HCT116 (cell line): ENCODE results near the gene C2orf68. TPM values are rescaled to one million over a fixed set of nuclear protein-coding genes. Genes with fewer than 3 reads are reported as not detected.

Source experiments
- ATAC-seq: fragments of 200-7000 bp; cut with Tn5 transposase; 2 replicates; pipeline ENCODE4 v1.9.1; 2020; ENCODE audit warnings: mild to moderate bottlenecking, moderate library complexity
- BruUV-seq: library from RNA; stranded (reverse); fragments of 400-500 nt; replicated peaks from 2 replicates; lab custom pipeline; 2021; lab: Mats Ljungman, UMichigan
- CTCF ChIA-PET: fragments of 300-600 bp; sonication (Branson Sonifier 250); formaldehyde crosslinking; loops from one replicate; lab custom pipeline; 2021; ENCODE audit warnings: antibody characterized with exemption; lab: Charles Lee
- POLR2A ChIA-PET: fragments of 300-600, 350-600 bp; sonication (Branson Sonifier 250); formaldehyde crosslinking; loops from one replicate; lab custom pipeline; 2021; ENCODE audit warnings: antibody characterized with exemption; lab: Charles Lee
- RAD21 ChIA-PET, 2 experiments: fragments of 300-600 bp; sonication (Branson Sonifier 250); formaldehyde crosslinking; loops; one replicate each; lab custom pipeline; 2023; ENCODE audit warnings: low total read pairs in 2 of 2; ENCODE audit not compliant: uncharacterized antibody in 2 of 2, unreplicated experiment in 2 of 2, low non-redundant PET in 1 of 2; lab: Charles Lee
- DNase-seq: peaks from one replicate; pipeline ENCODE4 v3.0.0-alpha.2; 2010; ENCODE audit warnings: low read depth, low spot score
- H2AFZ ChIP-seq: fragments of 200-600 bp; shearing (Covaris generic), sonication (generic); 2 replicates; pipeline ENCODE4 v1.6.1; 2017; ENCODE audit warnings: low read depth, mixed run types, mixed read lengths, antibody characterized with exemption, low read length; ENCODE audit not compliant: poor library complexity, severe bottlenecking
- H3K27ac ChIP-seq: 2 replicates; pipeline ENCODE4 v1.5.1; 2012; ENCODE audit warnings: low read depth, low read length
- H3K27me3 ChIP-seq: fragments of 200-600 bp; sonication (generic); 2 replicates; pipeline ENCODE4 v1.6.1; 2016; ENCODE audit warnings: mixed run types, low read length, mixed read lengths; ENCODE audit not compliant: insufficient read depth
- H3K36me3 ChIP-seq, 2 experiments: fragments of 200-500 bp in 1 of 2; fragments of 200-600 bp in 1 of 2; sonication (Bioruptor generic) in 1 of 2; sonication (generic) in 1 of 2; 2 replicates each; pipeline versions ENCODE4 v1.5.1 to v1.6.1; 2014 to 2016; ENCODE audit warnings: low read length in 2 of 2, inconsistent platforms in 1 of 2, mixed read lengths in 1 of 2, mixed run types in 1 of 2; ENCODE audit not compliant: insufficient read depth in 2 of 2, control insufficient read depth in 1 of 2
- H3K4me1 ChIP-seq, 2 experiments: fragments of 200-600 bp in 1 of 2; sonication (generic) in 1 of 2; 2 replicates each; pipeline versions ENCODE4 v1.5.1 to v1.6.1; 2012 to 2017; ENCODE audit warnings: low read length in 2 of 2, inconsistent platforms in 1 of 2, mild to moderate bottlenecking in 1 of 2, mixed read lengths in 1 of 2, mixed run types in 1 of 2, moderate library complexity in 1 of 2; ENCODE audit not compliant: insufficient read depth in 2 of 2, control insufficient read depth in 1 of 2
- H3K4me2 ChIP-seq: fragments of 200-600 bp; sonication (generic); 2 replicates; pipeline ENCODE4 v1.6.1; 2017; ENCODE audit warnings: mixed run types, low read length, mixed read lengths
- H3K4me3 ChIP-seq, 2 experiments: fragments of 200-600 bp in 1 of 2; sonication (generic) in 1 of 2; replicated peaks in 1 of 2; 2 replicates each; pipeline ENCODE4 v1.5.1; 2011 to 2016; ENCODE audit warnings: low read length in 2 of 2, control low read depth in 1 of 2, low read depth in 1 of 2, mild to moderate bottlenecking in 1 of 2, mixed read lengths in 1 of 2, mixed run types in 1 of 2
- H3K79me2 ChIP-seq: fragments of 200-600 bp; sonication (generic); 2 replicates; pipeline ENCODE4 v1.6.1; 2017; ENCODE audit warnings: mild to moderate bottlenecking, mixed run types, low read length, moderate library complexity, mixed read lengths; ENCODE audit not compliant: insufficient read depth
- H3K9ac ChIP-seq: fragments of 200-600 bp; sonication (generic); 2 replicates; pipeline ENCODE4 v1.6.1; 2016; ENCODE audit warnings: low read length, mixed read lengths
- H3K9me2 ChIP-seq: fragments of 200-600 bp; sonication (generic), shearing (Covaris generic); 2 replicates; pipeline ENCODE4 v1.6.1; 2017; ENCODE audit warnings: mixed run types, mild to moderate bottlenecking, moderate library complexity; ENCODE audit not compliant: insufficient read depth
- H3K9me3 ChIP-seq, 2 experiments: fragments of 200-500 bp in 1 of 2; fragments of 200-600 bp in 1 of 2; sonication (Bioruptor generic) in 1 of 2; sonication (generic) in 1 of 2; 2 replicates each; pipeline ENCODE4 v1.6.1; 2014 to 2017; ENCODE audit warnings: low read length in 2 of 2, mixed read lengths in 2 of 2, inconsistent platforms in 1 of 2, low read depth in 1 of 2, mild to moderate bottlenecking in 1 of 2, mixed run types in 1 of 2, moderate library complexity in 1 of 2; ENCODE audit not compliant: control insufficient read depth in 1 of 2, insufficient read depth in 1 of 2
- H4K20me1 ChIP-seq: fragments of 200-600 bp; sonication (generic), shearing (Covaris generic); 2 replicates; pipeline ENCODE4 v1.6.1; 2017; ENCODE audit warnings: mixed run types, mild to moderate bottlenecking, moderate library complexity; ENCODE audit not compliant: insufficient read depth
- EZH2phosphoT487 ChIP-seq: fragments of 200-600 bp; IDR thresholded peaks from 2 replicates; pipeline ENCODE4 v1.6.1; 2018; ENCODE audit warnings: antibody characterized with exemption, borderline replicate concordance
- FOSL1 ChIP-seq: IDR thresholded peaks from 2 replicates; pipeline ENCODE4 v1.6.1; 2012; ENCODE audit warnings: low read depth
- JUND ChIP-seq: IDR thresholded peaks from 2 replicates; pipeline ENCODE4 v1.6.1; 2012
- SIN3A ChIP-seq: IDR thresholded peaks from 2 replicates; pipeline ENCODE4 v1.6.1; 2012; ENCODE audit warnings: low read depth
- SP1 ChIP-seq: IDR thresholded peaks from 2 replicates; pipeline ENCODE4 v1.6.1; 2012; ENCODE audit warnings: low read depth
- TCF7L2 ChIP-seq: IDR thresholded peaks from 2 replicates; pipeline ENCODE4 v1.7.0; 2011; ENCODE audit warnings: borderline replicate concordance, inconsistent platforms; ENCODE audit not compliant: insufficient read depth, insufficient read length; ENCODE audit errors: extremely low read depth
- intact Hi-C: fragments of 100-400 bp; cut with micrococcal nuclease; formaldehyde crosslinking; loops from 2 replicates; pipeline ENCODE4 v1.10.0; 2022
- total RNA-seq: library from RNA; stranded (reverse); gene quantifications from one replicate; pipeline ENCODE4 v1.2.1, GENCODE V29; 2021; ENCODE audit not compliant: unreplicated experiment
- TF ChIP-seq, protein P1 (sequence below): IDR thresholded peaks from 2 replicates; pipeline ENCODE4 v1.6.1; 2012; ENCODE audit warnings: low read depth
- TF ChIP-seq, protein P2 (sequence below): IDR thresholded peaks from 2 replicates; pipeline ENCODE4 v1.6.1; 2012
- TF ChIP-seq, protein P3 (sequence below), 3 experiments: fragments of 200-600 bp in 1 of 3; sonication (generic) in 1 of 3; IDR thresholded peaks in 2 of 3; conservative IDR thresholded peaks in 1 of 3; 2 replicates each; pipeline ENCODE4 v1.5.1; 2012 to 2017; ENCODE audit warnings: low read depth in 2 of 3, low read length in 2 of 3, antibody characterized with exemption in 1 of 3, borderline replicate concordance in 1 of 3, control low read depth in 1 of 3, mild to moderate bottlenecking in 1 of 3, mixed read lengths in 1 of 3, mixed run types in 1 of 3, moderate library complexity in 1 of 3; ENCODE audit not compliant: insufficient read depth in 1 of 3

Gene C2orf68
- total RNA-seq, 1 experiment from 2014 or later = 21.8 TPM

DNA sequence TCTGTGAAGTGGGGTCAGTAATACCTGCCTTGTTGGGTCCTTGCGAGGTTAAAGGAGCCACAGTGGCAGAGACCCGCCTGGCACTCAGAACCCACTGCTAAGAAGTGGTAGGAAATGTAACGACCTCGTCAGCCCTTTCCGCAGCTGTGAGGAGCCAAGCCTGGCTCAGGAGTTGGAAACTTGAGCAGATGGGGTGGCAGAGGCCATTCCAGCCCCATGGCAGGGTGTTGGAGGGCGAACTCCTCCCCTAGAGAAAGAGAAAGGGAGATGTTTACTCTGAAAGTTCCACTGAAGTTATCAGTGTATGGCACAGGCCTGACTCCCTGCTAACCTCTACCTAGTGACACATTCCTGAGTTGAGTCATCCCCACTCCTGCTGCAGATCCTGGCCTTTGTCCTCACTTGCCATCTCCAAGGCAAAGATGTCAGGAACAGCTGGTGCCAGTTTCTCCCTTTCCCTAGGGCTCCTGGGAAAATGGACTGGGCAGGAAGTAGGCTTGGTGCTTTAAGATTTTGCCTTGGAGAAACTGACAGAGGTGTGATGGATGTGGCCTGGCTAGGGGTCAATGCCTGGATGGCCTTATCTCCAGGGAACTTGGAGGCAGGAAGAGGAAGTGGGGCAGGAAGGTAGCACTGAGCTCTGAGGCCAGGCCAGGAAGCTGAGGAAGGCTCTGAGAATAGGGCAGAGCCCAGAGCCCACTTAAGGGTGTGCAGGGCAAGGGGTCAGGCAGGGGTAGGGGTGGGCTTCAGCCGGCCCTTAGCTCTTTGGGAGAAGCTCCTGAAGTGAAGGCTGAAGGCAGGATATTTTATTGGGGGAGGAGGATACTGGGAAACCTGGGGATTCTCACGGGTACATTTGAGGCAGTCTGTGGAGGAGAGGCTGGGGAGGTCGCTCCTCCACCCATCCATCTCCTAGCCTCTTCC, 26.7 kb downstream of the C2orf68 start:
- Histone ChIP-seq H3K9ac (peak overlapping the region; percentile 46), H3K36me3 (peaks cover 0 to 4% of the 10 kb centered on the region in 2 experiments; a peak in 2 of 4 replicates), H3K9me2 (no peaks in the 10 kb centered on the region), H3K27me3 (no peaks in the 10 kb centered on the region), H3K79me2 (no peaks in the 10 kb centered on the region), H3K4me1 (peaks cover 20 to 23% of the 10 kb centered on the region in 2 experiments), H3K4me2 (peak overlapping the region; percentile 78), H3K4me3 (peak overlapping the region in 1 of 2 experiments; percentile 27; a peak in 2 of 4 replicates), H3K27ac (peak overlapping the region; percentile 75), H2AFZ (no peak overlapping the region), H3K9me3 (no peaks in the 10 kb centered on the region), H4K20me1 (no peaks in the 10 kb centered on the region)
- TF ChIP-seq, protein P1, sequence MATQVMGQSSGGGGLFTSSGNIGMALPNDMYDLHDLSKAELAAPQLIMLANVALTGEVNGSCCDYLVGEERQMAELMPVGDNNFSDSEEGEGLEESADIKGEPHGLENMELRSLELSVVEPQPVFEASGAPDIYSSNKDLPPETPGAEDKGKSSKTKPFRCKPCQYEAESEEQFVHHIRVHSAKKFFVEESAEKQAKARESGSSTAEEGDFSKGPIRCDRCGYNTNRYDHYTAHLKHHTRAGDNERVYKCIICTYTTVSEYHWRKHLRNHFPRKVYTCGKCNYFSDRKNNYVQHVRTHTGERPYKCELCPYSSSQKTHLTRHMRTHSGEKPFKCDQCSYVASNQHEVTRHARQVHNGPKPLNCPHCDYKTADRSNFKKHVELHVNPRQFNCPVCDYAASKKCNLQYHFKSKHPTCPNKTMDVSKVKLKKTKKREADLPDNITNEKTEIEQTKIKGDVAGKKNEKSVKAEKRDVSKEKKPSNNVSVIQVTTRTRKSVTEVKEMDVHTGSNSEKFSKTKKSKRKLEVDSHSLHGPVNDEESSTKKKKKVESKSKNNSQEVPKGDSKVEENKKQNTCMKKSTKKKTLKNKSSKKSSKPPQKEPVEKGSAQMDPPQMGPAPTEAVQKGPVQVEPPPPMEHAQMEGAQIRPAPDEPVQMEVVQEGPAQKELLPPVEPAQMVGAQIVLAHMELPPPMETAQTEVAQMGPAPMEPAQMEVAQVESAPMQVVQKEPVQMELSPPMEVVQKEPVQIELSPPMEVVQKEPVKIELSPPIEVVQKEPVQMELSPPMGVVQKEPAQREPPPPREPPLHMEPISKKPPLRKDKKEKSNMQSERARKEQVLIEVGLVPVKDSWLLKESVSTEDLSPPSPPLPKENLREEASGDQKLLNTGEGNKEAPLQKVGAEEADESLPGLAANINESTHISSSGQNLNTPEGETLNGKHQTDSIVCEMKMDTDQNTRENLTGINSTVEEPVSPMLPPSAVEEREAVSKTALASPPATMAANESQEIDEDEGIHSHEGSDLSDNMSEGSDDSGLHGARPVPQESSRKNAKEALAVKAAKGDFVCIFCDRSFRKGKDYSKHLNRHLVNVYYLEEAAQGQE = no peak
- peak; percentile 69 for TF ChIP-seq FOSL1
- TF ChIP-seq TCF7L2 = no peak
- peak; percentile 74 for TF ChIP-seq JUND
- no peak; the same call in 1 of the 2 replicates for TF ChIP-seq SIN3A
- no peak for TF ChIP-seq EZH2phosphoT487
- TF ChIP-seq SP1 = 0 out of 2 replicates have a peak, but pooled peaks have one; percentile 25
- TF ChIP-seq, protein P2, sequence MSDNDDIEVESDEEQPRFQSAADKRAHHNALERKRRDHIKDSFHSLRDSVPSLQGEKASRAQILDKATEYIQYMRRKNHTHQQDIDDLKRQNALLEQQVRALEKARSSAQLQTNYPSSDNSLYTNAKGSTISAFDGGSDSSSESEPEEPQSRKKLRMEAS = no peak
- TF ChIP-seq, protein P3, sequence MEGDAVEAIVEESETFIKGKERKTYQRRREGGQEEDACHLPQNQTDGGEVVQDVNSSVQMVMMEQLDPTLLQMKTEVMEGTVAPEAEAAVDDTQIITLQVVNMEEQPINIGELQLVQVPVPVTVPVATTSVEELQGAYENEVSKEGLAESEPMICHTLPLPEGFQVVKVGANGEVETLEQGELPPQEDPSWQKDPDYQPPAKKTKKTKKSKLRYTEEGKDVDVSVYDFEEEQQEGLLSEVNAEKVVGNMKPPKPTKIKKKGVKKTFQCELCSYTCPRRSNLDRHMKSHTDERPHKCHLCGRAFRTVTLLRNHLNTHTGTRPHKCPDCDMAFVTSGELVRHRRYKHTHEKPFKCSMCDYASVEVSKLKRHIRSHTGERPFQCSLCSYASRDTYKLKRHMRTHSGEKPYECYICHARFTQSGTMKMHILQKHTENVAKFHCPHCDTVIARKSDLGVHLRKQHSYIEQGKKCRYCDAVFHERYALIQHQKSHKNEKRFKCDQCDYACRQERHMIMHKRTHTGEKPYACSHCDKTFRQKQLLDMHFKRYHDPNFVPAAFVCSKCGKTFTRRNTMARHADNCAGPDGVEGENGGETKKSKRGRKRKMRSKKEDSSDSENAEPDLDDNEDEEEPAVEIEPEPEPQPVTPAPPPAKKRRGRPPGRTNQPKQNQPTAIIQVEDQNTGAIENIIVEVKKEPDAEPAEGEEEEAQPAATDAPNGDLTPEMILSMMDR (IDR thresholded peaks at IDR 0.05 in 2 of 3, conservative IDR thresholded peaks at IDR 0.05 in 1 of 3; ENCODE audit: borderline replicate concordance in 1 of 3, insufficient read depth in 1 of 3, low read depth in 2 of 3, low read length in 2 of 3) = no peak
- DNase-seq (no peak), ATAC-seq (peak; percentile 94)
- intact Hi-C loops = no loop called here
- RAD21 ChIA-PET = no interaction called here
- POLR2A ChIA-PET = interaction anchor here (0.8 to 1.2 kb wide), 4 partner anchors 10 to 171 kb away, joined by 3 to 4 read pairs (median 3); partner anchors contain the start of genes C2orf68, GGCX and RNF181
- CTCF ChIA-PET = no interaction called here
- no TSS peak for BruUV-seq
